ENCODE data around the gene FREM2. TPM values are rescaled to one million over a fixed set of nuclear protein-coding genes. Genes with fewer than 3 reads are reported as not detected.

FREM2 gene
- total RNA-seq, 1 donor from 2014 or later, result 0.54 TPM

DNA sequence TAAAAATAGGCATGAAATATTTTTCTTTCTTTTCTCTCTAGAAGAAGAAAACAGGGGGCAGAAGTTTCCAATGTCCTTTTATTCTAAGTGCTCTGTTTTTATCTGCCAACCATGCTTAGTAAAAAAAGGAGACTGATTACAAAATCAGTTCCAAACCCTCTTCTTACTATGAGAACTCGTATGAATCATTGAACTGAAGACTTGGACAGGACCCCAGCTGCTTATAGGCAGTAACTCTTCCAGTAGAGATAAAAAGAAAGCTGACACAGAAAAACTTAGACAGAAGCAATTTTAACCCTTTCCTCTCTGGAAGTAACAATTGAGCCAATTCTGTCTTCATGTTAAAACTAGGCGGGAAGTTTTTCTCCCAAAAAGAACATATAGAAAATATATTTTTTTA lies 24.5 kb upstream of the FREM2 start:
- H3K36me3 Mint-ChIP-seq (ENCODE audit: unreplicated experiment), result no peaks in the 10 kb centered on the region
- peaks cover 2% of the 10 kb centered on the region for H3K27me3 Mint-ChIP-seq (ENCODE audit: unreplicated experiment)
- TF ChIP-seq, protein P1, sequence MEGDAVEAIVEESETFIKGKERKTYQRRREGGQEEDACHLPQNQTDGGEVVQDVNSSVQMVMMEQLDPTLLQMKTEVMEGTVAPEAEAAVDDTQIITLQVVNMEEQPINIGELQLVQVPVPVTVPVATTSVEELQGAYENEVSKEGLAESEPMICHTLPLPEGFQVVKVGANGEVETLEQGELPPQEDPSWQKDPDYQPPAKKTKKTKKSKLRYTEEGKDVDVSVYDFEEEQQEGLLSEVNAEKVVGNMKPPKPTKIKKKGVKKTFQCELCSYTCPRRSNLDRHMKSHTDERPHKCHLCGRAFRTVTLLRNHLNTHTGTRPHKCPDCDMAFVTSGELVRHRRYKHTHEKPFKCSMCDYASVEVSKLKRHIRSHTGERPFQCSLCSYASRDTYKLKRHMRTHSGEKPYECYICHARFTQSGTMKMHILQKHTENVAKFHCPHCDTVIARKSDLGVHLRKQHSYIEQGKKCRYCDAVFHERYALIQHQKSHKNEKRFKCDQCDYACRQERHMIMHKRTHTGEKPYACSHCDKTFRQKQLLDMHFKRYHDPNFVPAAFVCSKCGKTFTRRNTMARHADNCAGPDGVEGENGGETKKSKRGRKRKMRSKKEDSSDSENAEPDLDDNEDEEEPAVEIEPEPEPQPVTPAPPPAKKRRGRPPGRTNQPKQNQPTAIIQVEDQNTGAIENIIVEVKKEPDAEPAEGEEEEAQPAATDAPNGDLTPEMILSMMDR (IDR thresholded peaks at IDR 0.05; ENCODE audit: partially characterized antibody, unreplicated experiment), result no peak
- H3K4me1 Mint-ChIP-seq (ENCODE audit: low read depth, unreplicated experiment), result peaks cover 2% of the 10 kb centered on the region
- DNase-seq, result no peak
- H3K27ac Mint-ChIP-seq (ENCODE audit: unreplicated experiment), result no peak overlapping the region
- H3K9me3 Mint-ChIP-seq (ENCODE audit: unreplicated experiment), result no peaks in the 10 kb centered on the region
- H3K4me3 Mint-ChIP-seq (ENCODE audit: unreplicated experiment), result no peak overlapping the region

DNA sequence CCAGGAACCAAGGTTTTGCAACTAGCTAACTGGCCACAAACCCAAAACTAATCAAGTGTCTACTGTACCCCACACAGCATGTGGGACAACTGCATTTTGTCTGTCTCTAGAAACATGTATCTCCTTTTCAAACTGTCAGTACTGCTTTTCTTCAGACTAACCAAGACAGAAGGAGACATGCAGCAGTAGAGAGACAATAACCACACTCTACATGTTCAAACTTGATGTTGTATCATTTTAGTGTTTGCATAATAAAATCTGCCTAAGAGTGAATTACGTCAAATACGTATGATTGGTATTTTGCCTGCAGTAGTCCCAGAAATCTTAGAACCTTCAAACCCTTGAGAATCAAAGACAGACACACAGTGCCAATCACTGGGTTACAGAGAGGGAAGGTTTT lies 22.0 kb upstream of the FREM2 start:
- H3K27ac Mint-ChIP-seq (ENCODE audit: unreplicated experiment), result no peak overlapping the region
- peaks cover 2% of the 10 kb centered on the region for H3K4me1 Mint-ChIP-seq (ENCODE audit: low read depth, unreplicated experiment)
- peaks cover 2% of the 10 kb centered on the region for H3K27me3 Mint-ChIP-seq (ENCODE audit: unreplicated experiment)
- TF ChIP-seq, protein P1 (IDR thresholded peaks at IDR 0.05; ENCODE audit: partially characterized antibody, unreplicated experiment), result no peak
- no peaks in the 10 kb centered on the region for H3K36me3 Mint-ChIP-seq (ENCODE audit: unreplicated experiment)
- no peaks in the 10 kb centered on the region for H3K9me3 Mint-ChIP-seq (ENCODE audit: unreplicated experiment)
- no peak overlapping the region for H3K4me3 Mint-ChIP-seq (ENCODE audit: unreplicated experiment)
- no peak for DNase-seq

DNA sequence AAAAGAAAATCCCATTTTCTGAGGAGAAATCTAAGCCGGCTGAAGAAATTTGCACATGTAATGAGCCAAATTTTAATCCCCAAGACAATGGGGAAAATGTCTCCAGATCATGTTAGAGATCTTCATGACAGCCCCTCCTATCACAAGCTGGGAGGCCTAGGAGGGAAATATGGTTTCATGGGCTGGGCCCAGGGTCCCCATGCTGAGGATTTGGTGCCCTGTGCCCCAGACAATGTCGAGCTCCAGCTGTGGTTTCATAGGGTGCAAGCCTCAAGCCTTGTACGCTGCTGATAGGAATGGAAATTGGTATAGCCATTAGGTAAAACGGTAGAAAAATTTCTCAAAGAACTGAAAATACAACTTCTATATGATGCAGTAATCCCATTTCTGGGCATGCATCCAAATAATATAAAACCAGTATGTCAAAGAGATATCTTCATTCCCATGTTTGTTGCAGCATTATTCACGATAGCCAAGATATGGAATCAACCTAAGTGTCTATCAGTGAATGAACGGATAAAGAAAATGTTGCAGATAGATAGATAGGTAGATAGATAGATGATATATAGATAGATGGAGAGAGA lies 19.3 kb upstream of the FREM2 start:
- H3K27me3 Mint-ChIP-seq (ENCODE audit: unreplicated experiment), result no peaks in the 10 kb centered on the region
- no peaks in the 10 kb centered on the region for H3K9me3 Mint-ChIP-seq (ENCODE audit: unreplicated experiment)
- TF ChIP-seq, protein P1 (IDR thresholded peaks at IDR 0.05; ENCODE audit: partially characterized antibody, unreplicated experiment), result no peak
- no peak for DNase-seq
- H3K27ac Mint-ChIP-seq (ENCODE audit: unreplicated experiment), result no peak overlapping the region
- H3K4me1 Mint-ChIP-seq (ENCODE audit: low read depth, unreplicated experiment), result peaks cover 2% of the 10 kb centered on the region
- H3K36me3 Mint-ChIP-seq (ENCODE audit: unreplicated experiment), result no peaks in the 10 kb centered on the region
- H3K4me3 Mint-ChIP-seq (ENCODE audit: unreplicated experiment), result no peak overlapping the region

DNA sequence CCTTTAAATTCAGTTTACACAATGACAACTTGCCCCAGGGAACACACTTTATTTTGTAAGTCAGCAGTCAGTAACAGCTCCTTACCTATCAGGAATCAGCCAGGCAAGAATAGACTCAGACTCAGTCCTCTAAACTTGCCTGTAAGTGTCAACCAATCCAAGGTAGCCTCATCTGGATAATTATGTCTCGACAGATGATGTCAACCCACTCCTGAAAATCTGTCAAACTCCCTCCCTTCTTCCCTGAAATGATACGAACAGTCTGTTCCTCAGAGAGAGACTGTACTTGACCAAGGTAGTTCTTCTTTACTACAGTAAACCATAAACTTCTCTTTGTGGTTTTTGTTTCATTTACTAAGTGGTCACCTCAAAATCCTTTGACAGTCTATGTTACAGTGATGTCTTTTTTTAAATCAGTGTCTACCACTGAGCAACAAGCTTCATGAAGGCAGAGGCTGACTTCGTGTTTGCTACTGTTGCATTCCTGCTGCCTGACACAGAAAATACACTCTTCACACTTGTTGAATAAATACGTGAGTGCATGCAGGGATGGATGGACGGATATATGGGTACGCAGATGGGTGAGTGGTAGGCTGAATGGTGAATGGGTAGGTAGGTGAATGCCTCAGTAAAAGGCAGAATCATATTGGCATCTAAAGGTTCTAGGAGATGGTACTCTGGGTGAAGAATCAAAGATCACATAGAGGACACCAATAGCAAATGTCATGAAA lies 17.5 kb upstream of the FREM2 start:
- H3K27ac Mint-ChIP-seq (ENCODE audit: unreplicated experiment), result no peak overlapping the region
- no peaks in the 10 kb centered on the region for H3K9me3 Mint-ChIP-seq (ENCODE audit: unreplicated experiment)
- H3K27me3 Mint-ChIP-seq (ENCODE audit: unreplicated experiment), result no peaks in the 10 kb centered on the region
- DNase-seq, result no peak
- TF ChIP-seq, protein P1 (IDR thresholded peaks at IDR 0.05; ENCODE audit: partially characterized antibody, unreplicated experiment), result no peak
- no peaks in the 10 kb centered on the region for H3K4me1 Mint-ChIP-seq (ENCODE audit: low read depth, unreplicated experiment)
- no peaks in the 10 kb centered on the region for H3K36me3 Mint-ChIP-seq (ENCODE audit: unreplicated experiment)
- H3K4me3 Mint-ChIP-seq (ENCODE audit: unreplicated experiment), result no peak overlapping the region

DNA sequence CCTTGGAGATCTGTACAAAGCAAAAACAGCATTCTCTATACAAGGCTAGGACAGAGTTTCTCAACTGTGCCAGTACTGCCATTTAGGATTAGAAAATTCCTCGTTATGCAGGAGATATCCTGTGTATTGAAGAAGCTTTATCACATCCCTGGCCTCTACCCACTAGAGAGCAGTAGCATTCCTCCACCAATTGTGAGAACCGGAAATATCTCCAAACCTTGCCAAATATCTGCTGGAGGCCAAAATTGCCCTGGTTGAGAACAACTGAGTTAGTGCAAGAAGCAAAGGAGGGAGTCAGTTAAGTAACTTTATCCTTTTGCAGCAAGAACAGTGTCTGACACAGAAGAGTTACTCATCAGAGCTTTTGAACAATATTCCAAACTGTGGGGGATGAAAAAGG lies 16.2 kb upstream of the FREM2 start:
- no peak for DNase-seq
- Mint-ChIP-seq H3K9me3 (ENCODE audit: unreplicated experiment) (no peaks in the 10 kb centered on the region), H3K4me1 (ENCODE audit: low read depth, unreplicated experiment) (no peaks in the 10 kb centered on the region), H3K36me3 (ENCODE audit: unreplicated experiment) (no peaks in the 10 kb centered on the region), H3K4me3 (ENCODE audit: unreplicated experiment) (no peak overlapping the region), H3K27me3 (ENCODE audit: unreplicated experiment) (no peaks in the 10 kb centered on the region), H3K27ac (ENCODE audit: unreplicated experiment) (no peak overlapping the region)
- TF ChIP-seq, protein P1 (IDR thresholded peaks at IDR 0.05; ENCODE audit: partially characterized antibody, unreplicated experiment), result no peak
